Thyroid gland (tissue), 4 donors: ENCODE results near the gene C20orf141.

Experiments used
- CTCF ChIP-seq, 6 experiments: fragments of 200-600 bp in 3 of 6; fragments of 450-650 bp in 3 of 6; sonication (generic) in 3 of 6; IDR thresholded peaks; one replicate each; pipeline ENCODE4 v1.5.1; 2016 to 2019; ENCODE audit warnings: antibody characterized with exemption in 6 of 6, mild to moderate bottlenecking in 2 of 6, inconsistent platforms in 1 of 6, moderate library complexity in 1 of 6
- POLR2A ChIP-seq, 2 donors: fragments of 450-650 bp; IDR thresholded peaks; one replicate each; pipeline ENCODE4 v1.6.1; 2017; ENCODE audit warnings: antibody characterized with exemption in 2 of 2, mild to moderate bottlenecking in 2 of 2, moderate library complexity in 1 of 2

- no peak for TF ChIP-seq CTCF (IDR thresholded peaks at IDR 0.05)
- no peak for TF ChIP-seq POLR2A (IDR thresholded peaks at IDR 0.05)
These were observed 30.8 kb upstream of the C20orf141 start for GRCh38 chr20:2783908-2784566.
